IMR-90 (cell line): ENCODE measurements around the gene LRRC70. TPM values are rescaled to one million over a fixed set of nuclear protein-coding genes. Genes with fewer than 3 reads are reported as not detected.

Source experiments
- ATAC-seq: fragments of 200-7000 bp; cut with Tn5 transposase; 2 replicates; pipeline ENCODE4 v1.9.1; 2020; ENCODE audit warnings: low read depth, mild to moderate bottlenecking, moderate library complexity
- BruUV-seq: library from RNA; stranded (reverse); fragments of 400-500 nt; replicated peaks from 2 replicates; lab custom pipeline; 2021; lab: Mats Ljungman, UMichigan
- CTCF ChIA-PET: fragments of 300-600 bp; formaldehyde crosslinking; extraction: SDS; loops from one replicate; lab custom pipeline; 2021; ENCODE audit warnings: antibody characterized with exemption; lab: Yijun Ruan, JAX
- POLR2A ChIA-PET: fragments of 300-600 bp; sonication (Branson Sonifier 250); formaldehyde crosslinking; loops from one replicate; lab custom pipeline; 2022; ENCODE audit warnings: antibody characterized with exemption; ENCODE audit not compliant: unreplicated experiment; lab: Charles Lee
- DNase-seq: peaks from one replicate; pipeline ENCODE4 v3.0.0; 2013
- H2AFZ ChIP-seq: replicated peaks from 2 replicates; pipeline ENCODE3; 2013; ENCODE audit warnings: low read length, mild to moderate bottlenecking; ENCODE audit not compliant: poor library complexity
- H2AK5ac ChIP-seq: 2 replicates; pipeline ENCODE4 v1.6.1; 2013; ENCODE audit warnings: low read depth, low read length, inconsistent platforms
- H2AK9ac ChIP-seq: replicated peaks from 2 replicates; pipeline ENCODE3; 2013; ENCODE audit warnings: mild to moderate bottlenecking, low read depth, low read length, moderate library complexity; ENCODE audit not compliant: poor library complexity
- H2BK120ac ChIP-seq: 2 replicates; pipeline ENCODE4 v1.6.1; 2013; ENCODE audit warnings: low read depth, low read length, inconsistent platforms
- H2BK15ac ChIP-seq: 3 replicates; pipeline ENCODE4 v1.6.1; 2013; ENCODE audit warnings: low read depth, low read length, inconsistent platforms
- H2BK20ac ChIP-seq: 2 replicates; pipeline ENCODE4 v1.6.1; 2013; ENCODE audit warnings: low read depth, mild to moderate bottlenecking, inconsistent platforms, low read length, moderate library complexity
- H2BK5ac ChIP-seq: 2 replicates; pipeline ENCODE4 v1.6.1; 2013; ENCODE audit warnings: mild to moderate bottlenecking, low read depth, low read length, inconsistent platforms; ENCODE audit not compliant: poor library complexity, severe bottlenecking
- H3K14ac ChIP-seq: replicated peaks from 2 replicates; pipeline ENCODE4 v1.6.1; 2013; ENCODE audit warnings: low read depth, low read length, inconsistent platforms
- H3K18ac ChIP-seq: 2 replicates; pipeline ENCODE4 v1.6.1; 2013; ENCODE audit warnings: low read depth, low read length, control low read depth
- H3K23ac ChIP-seq: 2 replicates; pipeline ENCODE4 v1.6.1; 2013; ENCODE audit warnings: low read depth, low read length, inconsistent platforms
- H3K27ac ChIP-seq: 2 replicates; pipeline ENCODE4 v1.5.1; 2013; ENCODE audit warnings: mild to moderate bottlenecking, control low read depth, low read length; ENCODE audit not compliant: insufficient read depth
- H3K27me3 ChIP-seq: 2 replicates; pipeline ENCODE4 v1.6.1; 2013; ENCODE audit warnings: low read length; ENCODE audit not compliant: control insufficient read depth, insufficient read depth
- H3K36me3 ChIP-seq: 2 replicates; pipeline ENCODE4 v1.6.1; 2013; ENCODE audit warnings: low read length, mixed read lengths; ENCODE audit not compliant: control insufficient read depth, insufficient read depth
- H3K4ac ChIP-seq: 2 replicates; pipeline ENCODE4 v1.6.1; 2013; ENCODE audit warnings: low read depth, low read length, inconsistent platforms
- H3K4me1 ChIP-seq: 2 replicates; pipeline ENCODE4 v1.6.1; 2013; ENCODE audit warnings: low read length, mixed read lengths; ENCODE audit not compliant: control insufficient read depth, insufficient read depth
- H3K4me2 ChIP-seq: 2 replicates; pipeline ENCODE4 v1.6.1; 2013; ENCODE audit warnings: low read depth, mild to moderate bottlenecking, control low read depth, low read length, moderate library complexity
- H3K4me3 ChIP-seq: 2 replicates; pipeline ENCODE4 v1.5.1; 2013; ENCODE audit warnings: low read depth, mild to moderate bottlenecking, control low read depth, low read length, moderate library complexity; ENCODE audit not compliant: insufficient read depth
- H3K56ac ChIP-seq: 2 replicates; pipeline ENCODE4 v1.6.1; 2013; ENCODE audit warnings: low read length, inconsistent platforms; ENCODE audit not compliant: insufficient read depth; ENCODE audit errors: extremely low read depth
- H3K79me1 ChIP-seq, 2 experiments: 2 replicates each; pipeline ENCODE4 v1.6.1; 2013; ENCODE audit warnings: low read length in 2 of 2, inconsistent platforms in 1 of 2, low read depth in 1 of 2
- H3K9ac ChIP-seq: 2 replicates; pipeline ENCODE4 v1.6.1; 2013; ENCODE audit warnings: low read depth, low read length, control low read depth
- H3K9me1 ChIP-seq: 2 replicates; pipeline ENCODE4 v1.6.1; 2013; ENCODE audit warnings: low read length, inconsistent platforms; ENCODE audit not compliant: insufficient read depth
- H3K9me3 ChIP-seq: 2 replicates; pipeline ENCODE4 v1.6.1; 2013; ENCODE audit warnings: low read length; ENCODE audit not compliant: control insufficient read depth, insufficient read depth
- H4K20me1 ChIP-seq: 2 replicates; pipeline ENCODE4 v1.6.1; 2013; ENCODE audit warnings: low read length, inconsistent platforms; ENCODE audit not compliant: insufficient read depth
- H4K5ac ChIP-seq: 2 replicates; pipeline ENCODE4 v1.6.1; 2013; ENCODE audit warnings: mild to moderate bottlenecking, low read depth, low read length, control low read depth
- H4K8ac ChIP-seq, 2 experiments: 2 replicates each; pipeline ENCODE4 v1.6.1; 2013; ENCODE audit warnings: low read depth in 2 of 2, low read length in 2 of 2, control low read depth in 1 of 2, inconsistent platforms in 1 of 2
- H4K91ac ChIP-seq: 2 replicates; pipeline ENCODE4 v1.6.1; 2013; ENCODE audit warnings: low read depth, low read length, inconsistent platforms; ENCODE audit not compliant: insufficient read depth
- CEBPB ChIP-seq: IDR thresholded peaks from 2 replicates; pipeline ENCODE4 v1.6.1; 2012; ENCODE audit warnings: low read depth, low read length, improper control_type of control experiment
- CHD1 ChIP-seq: IDR thresholded peaks from 2 replicates; pipeline ENCODE4 v1.6.1; 2012; ENCODE audit warnings: low read depth, low read length, improper control_type of control experiment
- ELK1 ChIP-seq: fragments of 150-350 bp; IDR thresholded peaks from 2 replicates; pipeline ENCODE4 v1.6.1; 2016; ENCODE audit warnings: low read depth, mild to moderate bottlenecking, low read length, moderate library complexity, borderline replicate concordance
- FOS ChIP-seq: fragments of 150-350 bp; IDR thresholded peaks from 2 replicates; pipeline ENCODE4 v1.6.1; 2016; ENCODE audit warnings: low read depth, low read length
- MXI1 ChIP-seq: IDR thresholded peaks from 2 replicates; pipeline ENCODE4 v1.6.1; 2012; ENCODE audit warnings: low read depth, mild to moderate bottlenecking, low read length, moderate library complexity, borderline replicate concordance
- RCOR1 ChIP-seq: IDR thresholded peaks from 2 replicates; pipeline ENCODE4 v1.6.1; 2012; ENCODE audit warnings: mild to moderate bottlenecking, low read length, improper control_type of control experiment; ENCODE audit not compliant: insufficient replicate concordance
- RFX5 ChIP-seq: IDR thresholded peaks from 2 replicates; pipeline ENCODE4 v1.8.0; 2012; ENCODE audit warnings: low read depth, mild to moderate bottlenecking, low read length, moderate library complexity
- USF2 ChIP-seq: fragments of 150-350 bp; IDR thresholded peaks from 2 replicates; pipeline ENCODE4 v1.6.1; 2017; ENCODE audit warnings: mild to moderate bottlenecking, antibody characterized with exemption, low read length, low read depth
- WGBS, 2 experiments: methylation state at CpG; one replicate each; pipeline versions ENCODE4 v1.1.5 to v1.1.7; 2013; ENCODE audit warnings: missing lambda C conversion rate in 2 of 2; ENCODE audit not compliant: insufficient read length in 1 of 2; ENCODE audit errors: extremely low coverage in 2 of 2; 5-methylcytosine and 5-hydroxymethylcytosine counted together
- dilution Hi-C: fragments of 300-500 bp; cut with HindIII; formaldehyde crosslinking; loops from one replicate; pipeline ENCODE4 v1.14.3; 2018; ENCODE audit warnings: low sequenced_read_pairs; ENCODE audit not compliant: unreplicated experiment
- in situ Hi-C: fragments of 300-500 bp; cut with MboI; formaldehyde crosslinking; loops from 3 replicates; pipeline ENCODE4 v1.14.3; 2019; ENCODE audit warnings: low sequenced_read_pairs, inconsistent platforms, mixed read lengths
- intact Hi-C: fragments of 100-400 bp; cut with micrococcal nuclease; formaldehyde crosslinking; loops from 2 replicates; pipeline ENCODE4 v1.10.0; 2022
- polyA plus RNA-seq, 3 experiments: library from polyadenylated mRNA; depleted of rRNA; stranded (reverse); fragments of >200 nt; gene quantifications; 2 replicates each; pipeline ENCODE4 v1.2.3, GENCODE V29; 2012; ENCODE audit warnings: low replicate concordance in 1 of 3
- total RNA-seq: library from RNA; depleted of rRNA; stranded (reverse); fragments of >200 nt; gene quantifications from 2 replicates; pipeline ENCODE4 v1.2.3, GENCODE V29; 2012

Gene LRRC70
- total and polyA plus RNA-seq, 2 of the 4 experiments (the other 2 are of a cell fraction) = 0.19 to 0.36 TPM

DNA sequence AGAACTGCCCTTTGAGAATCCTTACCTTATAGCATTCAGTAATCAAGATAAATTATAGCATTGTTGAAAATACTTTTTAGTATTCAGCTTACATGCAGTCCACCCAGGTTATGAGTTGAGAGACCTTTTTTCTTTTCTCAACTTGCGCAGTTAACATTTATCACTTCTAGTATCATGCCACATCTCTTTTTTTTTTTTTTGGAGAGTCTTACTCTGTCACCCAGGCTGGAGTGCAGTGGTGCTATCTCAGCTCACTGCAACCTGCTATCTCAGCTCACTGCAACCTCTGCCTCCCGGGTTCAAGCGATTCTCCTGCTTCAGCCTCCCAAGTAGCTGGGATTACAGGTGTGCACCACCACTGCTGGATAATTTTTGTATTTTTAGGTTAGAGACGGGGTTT lies 29.0 kb downstream of the LRRC70 start:
- Histone ChIP-seq H3K9ac (no peak overlapping the region), H2BK120ac (no peak overlapping the region), H3K27ac (no peak overlapping the region), H3K9me3 (no peaks in the 10 kb centered on the region), H2BK15ac (no peak overlapping the region), H3K4ac (no peak overlapping the region), H3K9me1 (0 out of 2 replicates have a peak, but pooled peaks cover 4% of the 10 kb centered on the region), H3K4me1 (no peaks in the 10 kb centered on the region), H3K4me3 (no peak overlapping the region), H4K5ac (no peak overlapping the region), H2AK9ac (no peak overlapping the region), H3K27me3 (no peaks in the 10 kb centered on the region), H3K18ac (no peak overlapping the region), H3K4me2 (no peak overlapping the region), H4K8ac (no peak overlapping the region), H3K56ac (no peak overlapping the region), H2AFZ (no peak overlapping the region), H3K36me3 (peaks cover 8% of the 10 kb centered on the region), H2BK5ac (no peak overlapping the region), H3K23ac (no peak overlapping the region), H4K91ac (no peak overlapping the region), H2AK5ac (no peak overlapping the region), H3K14ac (no peak overlapping the region), H3K79me1 (no peaks in the 10 kb centered on the region), H4K20me1 (no peaks in the 10 kb centered on the region), H2BK20ac (no peak overlapping the region)
- WGBS, 2 experiments = no CpG with 5 or more reads among the region's 4 CpGs
- dilution Hi-C loops = no loop called here
- intact Hi-C loops = no loop called here
- DNase-seq (no peak), ATAC-seq (no peak)
- POLR2A ChIA-PET = no interaction called here
- in situ Hi-C loops = no loop called here
- no TSS peak for BruUV-seq
- CTCF ChIA-PET = interaction anchor here (1.1 to 1.4 kb wide), 2 partner anchors 11 to 148 kb away, joined by 3 to 4 read pairs; no protein-coding TSS in a partner anchor
- no peak for TF ChIP-seq RCOR1
- TF ChIP-seq CEBPB = no peak
- TF ChIP-seq MXI1 = no peak
- no peak for TF ChIP-seq RFX5
- no peak for TF ChIP-seq CHD1
- TF ChIP-seq FOS = no peak
- TF ChIP-seq USF2 = no peak
- no peak for TF ChIP-seq ELK1
